ENCODE results near the gene SLC25A21.
"Not testable (repeated sequence)": the region's sequence is repeated elsewhere in the genome, so short reads cannot be mapped to it uniquely, and the experiment has no call there.

Gene SLC25A21

GRCh38 chr14:37172024-37172869, at the start of gene SLC25A21:
TSS of gene SLC25A21 (minus strand) at chr14:37172606.
- peak; percentile 50 for DNase-seq

GRCh38 chr14:37221073-37221472, 48.7 kb upstream of the SLC25A21 start:
- DNase-seq, result no peak

- no peak for DNase-seq
These were observed 42.9 kb upstream of the SLC25A21 start for GRCh38 chr14:37215345-37215744.

GRCh38 chr14:37213016-37213415, 40.6 kb upstream of the SLC25A21 start:
- no peak for DNase-seq

GRCh38 chr14:37210448-37210847, 38.0 kb upstream of the SLC25A21 start:
- no peak for DNase-seq

GRCh38 chr14:37209617-37210016, 37.2 kb upstream of the SLC25A21 start:
- not testable (repeated sequence) for DNase-seq

GRCh38 chr14:37205623-37206605, 33.5 kb upstream of the SLC25A21 start:
- not testable (repeated sequence) for DNase-seq

GRCh38 chr14:37203423-37203822, 31.0 kb upstream of the SLC25A21 start:
- DNase-seq, result no peak

GRCh38 chr14:37202812-37203211, 30.4 kb upstream of the SLC25A21 start:
- no peak for DNase-seq

- DNase-seq, result no peak
These were observed 29.9 kb upstream of the SLC25A21 start for GRCh38 chr14:37202265-37202664.

GRCh38 chr14:37201724-37202123, 29.3 kb upstream of the SLC25A21 start:
- no peak for DNase-seq

GRCh38 chr14:37198907-37199306, 26.5 kb upstream of the SLC25A21 start:
- no peak for DNase-seq

GRCh38 chr14:37198273-37198598, 25.8 kb upstream of the SLC25A21 start:
- DNase-seq, result no peak

GRCh38 chr14:37197421-37198272, 25.2 kb upstream of the SLC25A21 start, which contains the start of gene MIPOL1:
TSS of gene MIPOL1 (plus strand) at chr14:37197937. CDS start at chr14:37247889, 49,952 bp downstream.
- peak; percentile 38 for DNase-seq

GRCh38 chr14:37196604-37197420, 24.4 kb upstream of the SLC25A21 start:
- no peak for DNase-seq

GRCh38 chr14:37195327-37195726, 22.9 kb upstream of the SLC25A21 start:
- DNase-seq, result no peak

GRCh38 chr14:37194698-37195097, 22.3 kb upstream of the SLC25A21 start:
- no peak for DNase-seq

GRCh38 chr14:37189733-37190132, 17.3 kb upstream of the SLC25A21 start:
- not testable (repeated sequence) for DNase-seq

GRCh38 chr14:37187840-37188577, 15.6 kb upstream of the SLC25A21 start:
- not testable (repeated sequence) for DNase-seq

GRCh38 chr14:37187294-37187693, 14.9 kb upstream of the SLC25A21 start:
- DNase-seq, result no peak

GRCh38 chr14:37186865-37187264, 14.5 kb upstream of the SLC25A21 start:
- no peak for DNase-seq

Data from NCI-H2081 treated with DMSO at 0.1 percent for 48 hours (cell line).